ENCODE data around the gene INAFM2.

GRCh38 chr15:40367686-40368611 is 44.5 kb downstream of the INAFM2 start:
- TF ChIP-seq, protein P1, sequence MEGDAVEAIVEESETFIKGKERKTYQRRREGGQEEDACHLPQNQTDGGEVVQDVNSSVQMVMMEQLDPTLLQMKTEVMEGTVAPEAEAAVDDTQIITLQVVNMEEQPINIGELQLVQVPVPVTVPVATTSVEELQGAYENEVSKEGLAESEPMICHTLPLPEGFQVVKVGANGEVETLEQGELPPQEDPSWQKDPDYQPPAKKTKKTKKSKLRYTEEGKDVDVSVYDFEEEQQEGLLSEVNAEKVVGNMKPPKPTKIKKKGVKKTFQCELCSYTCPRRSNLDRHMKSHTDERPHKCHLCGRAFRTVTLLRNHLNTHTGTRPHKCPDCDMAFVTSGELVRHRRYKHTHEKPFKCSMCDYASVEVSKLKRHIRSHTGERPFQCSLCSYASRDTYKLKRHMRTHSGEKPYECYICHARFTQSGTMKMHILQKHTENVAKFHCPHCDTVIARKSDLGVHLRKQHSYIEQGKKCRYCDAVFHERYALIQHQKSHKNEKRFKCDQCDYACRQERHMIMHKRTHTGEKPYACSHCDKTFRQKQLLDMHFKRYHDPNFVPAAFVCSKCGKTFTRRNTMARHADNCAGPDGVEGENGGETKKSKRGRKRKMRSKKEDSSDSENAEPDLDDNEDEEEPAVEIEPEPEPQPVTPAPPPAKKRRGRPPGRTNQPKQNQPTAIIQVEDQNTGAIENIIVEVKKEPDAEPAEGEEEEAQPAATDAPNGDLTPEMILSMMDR (conservative IDR thresholded peaks at IDR 0.05 in 1 of 2, IDR thresholded peaks at IDR 0.05 in 1 of 2; ENCODE audit: extremely low read depth in 1 of 2, insufficient read depth in 1 of 2, low read depth in 1 of 2, low read length in 2 of 2): peak; percentile 60 to 64
- TF ChIP-seq EZH2 (IDR thresholded peaks at IDR 0.05; ENCODE audit: borderline replicate concordance, low read length): no peak

Measured in mammary epithelial cell (primary cell).